IMR-90 (cell line): ENCODE measurements around the gene ITGB2. TPM values are rescaled to one million over a fixed set of nuclear protein-coding genes. Genes with fewer than 3 reads are reported as not detected.

Experiments
- ATAC-seq: fragments of 200-7000 bp; cut with Tn5 transposase; 2 replicates; pipeline ENCODE4 v1.9.1; 2020; ENCODE audit warnings: low read depth, mild to moderate bottlenecking, moderate library complexity
- BruUV-seq: library from RNA; stranded (reverse); fragments of 400-500 nt; replicated peaks from 2 replicates; lab custom pipeline; 2021; lab: Mats Ljungman, UMichigan
- CTCF ChIA-PET: fragments of 300-600 bp; formaldehyde crosslinking; extraction: SDS; loops from one replicate; lab custom pipeline; 2021; ENCODE audit warnings: antibody characterized with exemption; lab: Yijun Ruan, JAX
- POLR2A ChIA-PET: fragments of 300-600 bp; sonication (Branson Sonifier 250); formaldehyde crosslinking; loops from one replicate; lab custom pipeline; 2022; ENCODE audit warnings: antibody characterized with exemption; ENCODE audit not compliant: unreplicated experiment; lab: Charles Lee
- DNase-seq: peaks from one replicate; pipeline ENCODE4 v3.0.0; 2013
- H2AFZ ChIP-seq: replicated peaks from 2 replicates; pipeline ENCODE3; 2013; ENCODE audit warnings: low read length, mild to moderate bottlenecking; ENCODE audit not compliant: poor library complexity
- H2AK5ac ChIP-seq: 2 replicates; pipeline ENCODE4 v1.6.1; 2013; ENCODE audit warnings: low read depth, low read length, inconsistent platforms
- H2AK9ac ChIP-seq: replicated peaks from 2 replicates; pipeline ENCODE3; 2013; ENCODE audit warnings: mild to moderate bottlenecking, low read depth, low read length, moderate library complexity; ENCODE audit not compliant: poor library complexity
- H2BK120ac ChIP-seq: 2 replicates; pipeline ENCODE4 v1.6.1; 2013; ENCODE audit warnings: low read depth, low read length, inconsistent platforms
- H2BK15ac ChIP-seq: 3 replicates; pipeline ENCODE4 v1.6.1; 2013; ENCODE audit warnings: low read depth, low read length, inconsistent platforms
- H2BK20ac ChIP-seq: 2 replicates; pipeline ENCODE4 v1.6.1; 2013; ENCODE audit warnings: low read depth, mild to moderate bottlenecking, inconsistent platforms, low read length, moderate library complexity
- H2BK5ac ChIP-seq: 2 replicates; pipeline ENCODE4 v1.6.1; 2013; ENCODE audit warnings: mild to moderate bottlenecking, low read depth, low read length, inconsistent platforms; ENCODE audit not compliant: poor library complexity, severe bottlenecking
- H3K14ac ChIP-seq: replicated peaks from 2 replicates; pipeline ENCODE4 v1.6.1; 2013; ENCODE audit warnings: low read depth, low read length, inconsistent platforms
- H3K18ac ChIP-seq: 2 replicates; pipeline ENCODE4 v1.6.1; 2013; ENCODE audit warnings: low read depth, low read length, control low read depth
- H3K23ac ChIP-seq: 2 replicates; pipeline ENCODE4 v1.6.1; 2013; ENCODE audit warnings: low read depth, low read length, inconsistent platforms
- H3K27ac ChIP-seq: 2 replicates; pipeline ENCODE4 v1.5.1; 2013; ENCODE audit warnings: mild to moderate bottlenecking, control low read depth, low read length; ENCODE audit not compliant: insufficient read depth
- H3K27me3 ChIP-seq: 2 replicates; pipeline ENCODE4 v1.6.1; 2013; ENCODE audit warnings: low read length; ENCODE audit not compliant: control insufficient read depth, insufficient read depth
- H3K36me3 ChIP-seq: 2 replicates; pipeline ENCODE4 v1.6.1; 2013; ENCODE audit warnings: low read length, mixed read lengths; ENCODE audit not compliant: control insufficient read depth, insufficient read depth
- H3K4ac ChIP-seq: 2 replicates; pipeline ENCODE4 v1.6.1; 2013; ENCODE audit warnings: low read depth, low read length, inconsistent platforms
- H3K4me1 ChIP-seq: 2 replicates; pipeline ENCODE4 v1.6.1; 2013; ENCODE audit warnings: low read length, mixed read lengths; ENCODE audit not compliant: control insufficient read depth, insufficient read depth
- H3K4me2 ChIP-seq: 2 replicates; pipeline ENCODE4 v1.6.1; 2013; ENCODE audit warnings: low read depth, mild to moderate bottlenecking, control low read depth, low read length, moderate library complexity
- H3K4me3 ChIP-seq: 2 replicates; pipeline ENCODE4 v1.5.1; 2013; ENCODE audit warnings: low read depth, mild to moderate bottlenecking, control low read depth, low read length, moderate library complexity; ENCODE audit not compliant: insufficient read depth
- H3K56ac ChIP-seq: 2 replicates; pipeline ENCODE4 v1.6.1; 2013; ENCODE audit warnings: low read length, inconsistent platforms; ENCODE audit not compliant: insufficient read depth; ENCODE audit errors: extremely low read depth
- H3K79me1 ChIP-seq, 2 experiments: 2 replicates each; pipeline ENCODE4 v1.6.1; 2013; ENCODE audit warnings: low read length in 2 of 2, inconsistent platforms in 1 of 2, low read depth in 1 of 2
- H3K9ac ChIP-seq: 2 replicates; pipeline ENCODE4 v1.6.1; 2013; ENCODE audit warnings: low read depth, low read length, control low read depth
- H3K9me1 ChIP-seq: 2 replicates; pipeline ENCODE4 v1.6.1; 2013; ENCODE audit warnings: low read length, inconsistent platforms; ENCODE audit not compliant: insufficient read depth
- H3K9me3 ChIP-seq: 2 replicates; pipeline ENCODE4 v1.6.1; 2013; ENCODE audit warnings: low read length; ENCODE audit not compliant: control insufficient read depth, insufficient read depth
- H4K20me1 ChIP-seq: 2 replicates; pipeline ENCODE4 v1.6.1; 2013; ENCODE audit warnings: low read length, inconsistent platforms; ENCODE audit not compliant: insufficient read depth
- H4K5ac ChIP-seq: 2 replicates; pipeline ENCODE4 v1.6.1; 2013; ENCODE audit warnings: mild to moderate bottlenecking, low read depth, low read length, control low read depth
- H4K8ac ChIP-seq, 2 experiments: 2 replicates each; pipeline ENCODE4 v1.6.1; 2013; ENCODE audit warnings: low read depth in 2 of 2, low read length in 2 of 2, control low read depth in 1 of 2, inconsistent platforms in 1 of 2
- H4K91ac ChIP-seq: 2 replicates; pipeline ENCODE4 v1.6.1; 2013; ENCODE audit warnings: low read depth, low read length, inconsistent platforms; ENCODE audit not compliant: insufficient read depth
- FOS ChIP-seq: fragments of 150-350 bp; IDR thresholded peaks from 2 replicates; pipeline ENCODE4 v1.6.1; 2016; ENCODE audit warnings: low read depth, low read length
- RAD21 ChIP-seq: IDR thresholded peaks from 2 replicates; pipeline ENCODE4 v1.6.1; 2012; ENCODE audit warnings: low read length, improper control_type of control experiment
- WGBS, 2 experiments: methylation state at CpG; one replicate each; pipeline versions ENCODE4 v1.1.5 to v1.1.7; 2013; ENCODE audit warnings: missing lambda C conversion rate in 2 of 2; ENCODE audit not compliant: insufficient read length in 1 of 2; ENCODE audit errors: extremely low coverage in 2 of 2; 5-methylcytosine and 5-hydroxymethylcytosine counted together
- dilution Hi-C: fragments of 300-500 bp; cut with HindIII; formaldehyde crosslinking; loops from one replicate; pipeline ENCODE4 v1.14.3; 2018; ENCODE audit warnings: low sequenced_read_pairs; ENCODE audit not compliant: unreplicated experiment
- in situ Hi-C: fragments of 300-500 bp; cut with MboI; formaldehyde crosslinking; loops from 3 replicates; pipeline ENCODE4 v1.14.3; 2019; ENCODE audit warnings: low sequenced_read_pairs, inconsistent platforms, mixed read lengths
- intact Hi-C: fragments of 100-400 bp; cut with micrococcal nuclease; formaldehyde crosslinking; loops from 2 replicates; pipeline ENCODE4 v1.10.0; 2022
- polyA plus RNA-seq, 3 experiments: library from polyadenylated mRNA; depleted of rRNA; stranded (reverse); fragments of >200 nt; gene quantifications; 2 replicates each; pipeline ENCODE4 v1.2.3, GENCODE V29; 2012; ENCODE audit warnings: low replicate concordance in 1 of 3
- total RNA-seq: library from RNA; depleted of rRNA; stranded (reverse); fragments of >200 nt; gene quantifications from 2 replicates; pipeline ENCODE4 v1.2.3, GENCODE V29; 2012

Gene ITGB2
- total and polyA plus RNA-seq, 2 of the 4 experiments (the other 2 are of a cell fraction), result 0.14 TPM; not detected in 1

- Histone ChIP-seq H2BK15ac (no peak overlapping the region), H4K91ac (no peak overlapping the region), H2BK120ac (no peak overlapping the region), H3K9ac (no peak overlapping the region), H3K27ac (no peak overlapping the region), H3K9me1 (peaks cover 6% of the 10 kb centered on the region; the same call in 1 of the 2 replicates), H3K4ac (no peak overlapping the region), H3K4me2 (no peak overlapping the region; the same call in 1 of the 2 replicates), H4K5ac (no peak overlapping the region), H3K4me3 (no peak overlapping the region), H2BK5ac (no peak overlapping the region), H2BK20ac (no peak overlapping the region), H3K23ac (no peak overlapping the region), H3K56ac (no peak overlapping the region), H3K18ac (no peak overlapping the region), H2AFZ (no peak overlapping the region), H3K14ac (no peak overlapping the region), H2AK9ac (no peak overlapping the region), H3K36me3 (no peaks in the 10 kb centered on the region), H2AK5ac (no peak overlapping the region), H4K8ac (no peak overlapping the region), H3K4me1 (peaks cover 6% of the 10 kb centered on the region; the same call in 1 of the 2 replicates), H3K27me3 (peaks cover 81% of the 10 kb centered on the region), H3K79me1 (no peaks in the 10 kb centered on the region), H3K9me3 (no peaks in the 10 kb centered on the region), H4K20me1 (no peaks in the 10 kb centered on the region)
- BruUV-seq, result no TSS peak
- ATAC-seq (no peak; the same call in 1 of the 2 replicates), DNase-seq (no peak)
- WGBS, 2 experiments, result 92% methylated on average over 12 of the region's 21 CpGs; no CpG with 5 or more reads in 1 of the 2 experiments
- intact Hi-C loops, result no loop called here
- POLR2A ChIA-PET, result no interaction called here
- TF ChIP-seq RAD21 (no peak), FOS (no peak)
- dilution Hi-C loops, result no loop called here
- in situ Hi-C loops, result no loop called here
- CTCF ChIA-PET, result no interaction called here
Observed at GRCh38 chr21:44908908-44909307, 11.8 kb downstream of the ITGB2 start.
